ENCODE measurements around the gene NT5C1A. TPM values are rescaled to one million over a fixed set of nuclear protein-coding genes. Genes with fewer than 3 reads are reported as not detected.

The NT5C1A gene
- 1 to 10 TPM; 2.3 to 3.1 TPM for total RNA-seq

DNA sequence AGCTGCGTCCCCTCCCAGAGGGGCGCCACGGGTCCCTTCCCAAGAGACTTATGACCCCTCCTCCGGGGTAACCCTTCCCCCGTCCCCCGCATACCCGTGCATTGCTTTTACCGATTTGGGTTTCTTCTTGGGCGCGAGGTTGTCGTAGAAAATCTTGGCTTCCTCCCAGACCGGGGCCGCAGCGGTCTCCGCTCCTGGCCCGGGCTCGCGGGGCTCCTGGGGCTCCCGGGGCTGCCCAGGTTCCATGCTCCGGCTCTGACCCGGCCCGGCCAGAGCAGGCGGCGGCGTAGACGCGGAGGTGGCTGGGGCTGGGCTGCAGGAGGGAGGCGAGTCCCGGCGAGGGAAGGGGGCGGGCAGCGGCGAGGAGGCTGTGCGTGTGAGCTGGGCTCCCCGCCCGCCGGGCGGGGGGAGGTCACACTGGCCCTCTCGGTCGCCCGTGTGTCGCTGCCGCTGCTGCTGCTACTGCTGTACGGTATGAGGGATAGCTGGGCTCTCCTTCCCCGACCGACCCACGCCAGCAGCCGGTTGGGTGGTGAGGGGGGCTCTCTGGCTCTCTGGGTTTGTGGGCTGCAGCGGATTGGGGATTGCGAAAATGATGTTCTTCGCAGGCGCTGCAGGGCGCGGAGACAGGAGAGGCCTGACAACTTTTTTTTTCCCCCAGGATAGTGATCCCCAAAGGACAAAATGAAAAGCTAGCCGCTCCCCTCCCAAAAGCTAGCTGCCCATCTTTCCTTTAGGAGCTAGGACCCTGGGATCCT is at the start of gene NT5C1A:
Gene NT5C1A, minus strand, starts transcription at position 315 of the 758 bp plus-strand sequence. Its CDS starts 69 bp downstream, at position 246.
- H3K27ac ChIP-seq: no peak within 1 kb of the TSS
- 1 to 4% methylated on average over 24 to 55 of the region's 55 CpGs for whole genome bisulfite sequencing, 2 donors
- peaks cover 25% of the 10 kb centered on the region for H3K4me1 ChIP-seq

DNA sequence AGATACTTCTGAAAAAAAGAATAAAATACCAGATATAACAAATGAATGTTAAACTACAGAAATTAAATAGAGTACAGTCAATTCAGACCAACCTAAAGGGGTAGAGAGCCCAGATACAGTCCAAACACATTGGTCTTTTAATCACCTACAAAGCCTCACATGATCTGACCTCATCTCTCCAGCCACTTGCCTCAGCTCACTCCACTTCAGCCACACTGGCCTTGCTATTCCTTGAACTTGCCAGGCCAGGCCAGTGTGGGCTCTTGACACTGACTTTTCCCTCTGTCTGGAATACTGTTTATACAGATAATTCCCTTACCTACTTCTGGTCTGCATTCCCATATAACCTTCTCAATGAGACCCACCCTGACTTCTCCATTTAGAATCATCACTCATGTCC is 49.8 kb upstream of the NT5C1A start:
- DNase-seq (no peak), ATAC-seq (no peak)
- no peak overlapping the region for H3K27ac ChIP-seq
- H3K9me3 ChIP-seq: no peaks in the 10 kb centered on the region
- H3K4me3 ChIP-seq: no peak overlapping the region
- TF ChIP-seq POLR2A (IDR thresholded peaks at IDR 0.05): no peak
- TF ChIP-seq, protein P1, sequence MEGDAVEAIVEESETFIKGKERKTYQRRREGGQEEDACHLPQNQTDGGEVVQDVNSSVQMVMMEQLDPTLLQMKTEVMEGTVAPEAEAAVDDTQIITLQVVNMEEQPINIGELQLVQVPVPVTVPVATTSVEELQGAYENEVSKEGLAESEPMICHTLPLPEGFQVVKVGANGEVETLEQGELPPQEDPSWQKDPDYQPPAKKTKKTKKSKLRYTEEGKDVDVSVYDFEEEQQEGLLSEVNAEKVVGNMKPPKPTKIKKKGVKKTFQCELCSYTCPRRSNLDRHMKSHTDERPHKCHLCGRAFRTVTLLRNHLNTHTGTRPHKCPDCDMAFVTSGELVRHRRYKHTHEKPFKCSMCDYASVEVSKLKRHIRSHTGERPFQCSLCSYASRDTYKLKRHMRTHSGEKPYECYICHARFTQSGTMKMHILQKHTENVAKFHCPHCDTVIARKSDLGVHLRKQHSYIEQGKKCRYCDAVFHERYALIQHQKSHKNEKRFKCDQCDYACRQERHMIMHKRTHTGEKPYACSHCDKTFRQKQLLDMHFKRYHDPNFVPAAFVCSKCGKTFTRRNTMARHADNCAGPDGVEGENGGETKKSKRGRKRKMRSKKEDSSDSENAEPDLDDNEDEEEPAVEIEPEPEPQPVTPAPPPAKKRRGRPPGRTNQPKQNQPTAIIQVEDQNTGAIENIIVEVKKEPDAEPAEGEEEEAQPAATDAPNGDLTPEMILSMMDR (IDR thresholded peaks at IDR 0.05): no peak
- intact Hi-C loops (cut with DNase I): no loop called here
- no peaks in the 10 kb centered on the region for H3K4me1 ChIP-seq
- H3K27me3 ChIP-seq: no peaks in the 10 kb centered on the region
- H3K36me3 ChIP-seq (replicated peaks in 1 of 2; ENCODE audit: insufficient read depth in 1 of 2, low read depth in 2 of 2): no peaks in the 10 kb centered on the region

More for the DNA sequence above, at the start of gene NT5C1A:
- no peaks in the 10 kb centered on the region for H3K27me3 ChIP-seq
- intact Hi-C loops (cut with DNase I): no loop called here
- DNase-seq (peak; percentile 55 to 70 (median 61)), ATAC-seq (peak; percentile 76)
- TF ChIP-seq POLR2A (IDR thresholded peaks at IDR 0.05): peak in 2 of 3 donors; percentile 8 to 15
- TF ChIP-seq, protein P1 (IDR thresholded peaks at IDR 0.05): no peak
- H3K36me3 ChIP-seq (replicated peaks in 1 of 2; ENCODE audit: insufficient read depth in 1 of 2, low read depth in 2 of 2): no peaks in the 10 kb centered on the region
- H3K9me3 ChIP-seq: no peaks in the 10 kb centered on the region
- peak within 1 kb of the TSS; percentile 9 to 31 for H3K4me3 ChIP-seq

DNA sequence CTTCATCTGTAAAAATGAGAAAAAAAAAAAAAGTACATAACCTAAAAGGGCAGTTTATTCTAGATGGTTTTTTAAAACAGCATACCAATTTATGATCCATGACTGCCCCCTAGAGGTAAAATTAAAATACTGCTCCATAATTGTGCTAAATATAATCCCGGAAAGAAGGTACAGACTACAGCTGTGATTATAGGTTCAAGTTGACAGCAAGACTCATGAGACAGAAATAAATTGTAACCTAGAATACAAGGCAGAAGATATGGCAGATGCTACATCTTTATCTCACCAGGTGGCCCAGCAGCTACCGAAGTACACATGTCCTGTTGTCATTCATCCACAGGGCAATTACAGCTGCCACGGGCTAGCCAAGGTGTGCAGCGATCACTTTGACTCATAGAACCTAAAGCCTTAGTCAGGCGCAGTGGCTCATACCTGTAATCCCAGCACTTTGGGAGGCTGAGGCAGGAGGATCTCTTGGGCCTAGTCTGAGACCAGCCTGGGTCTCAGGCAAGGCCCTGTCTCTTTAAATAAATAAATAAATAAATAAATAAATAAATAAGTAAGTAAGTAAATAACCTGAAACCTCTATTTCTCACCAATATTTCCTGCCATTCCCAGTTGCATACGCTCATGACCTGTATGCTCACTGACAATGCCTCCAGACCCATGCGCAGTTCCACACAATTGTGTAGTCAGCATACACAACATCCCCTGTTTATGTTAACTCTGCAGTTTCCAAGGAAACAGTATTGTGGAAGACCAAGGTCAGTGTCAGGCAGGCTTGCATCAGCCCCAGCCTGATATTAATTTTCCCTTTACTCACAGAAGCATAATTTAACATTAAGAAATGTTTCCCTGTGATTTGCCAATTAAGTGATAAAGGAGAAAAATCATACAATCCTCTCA is 48.4 kb upstream of the NT5C1A start:
- intact Hi-C loops (cut with DNase I): no loop called here
- Histone ChIP-seq H3K4me3 (no peak overlapping the region), H3K27ac (peak overlapping the region in 1 of 4 donors; percentile 13), H3K9me3 (no peaks in the 10 kb centered on the region), H3K36me3 (replicated peaks in 1 of 2; ENCODE audit: insufficient read depth in 1 of 2, low read depth in 2 of 2) (no peaks in the 10 kb centered on the region), H3K27me3 (no peaks in the 10 kb centered on the region), H3K4me1 (no peaks in the 10 kb centered on the region)
- TF ChIP-seq, protein P1 (IDR thresholded peaks at IDR 0.05): peak; percentile 42 to 93 (median 91)
- TF ChIP-seq POLR2A (IDR thresholded peaks at IDR 0.05): no peak
- 30 to 38% methylated on average over 7 of the region's 7 CpGs for WGBS, 2 donors
- peak; percentile 17 to 32 (median 27) for DNase-seq
- peak; percentile 93 for ATAC-seq

DNA sequence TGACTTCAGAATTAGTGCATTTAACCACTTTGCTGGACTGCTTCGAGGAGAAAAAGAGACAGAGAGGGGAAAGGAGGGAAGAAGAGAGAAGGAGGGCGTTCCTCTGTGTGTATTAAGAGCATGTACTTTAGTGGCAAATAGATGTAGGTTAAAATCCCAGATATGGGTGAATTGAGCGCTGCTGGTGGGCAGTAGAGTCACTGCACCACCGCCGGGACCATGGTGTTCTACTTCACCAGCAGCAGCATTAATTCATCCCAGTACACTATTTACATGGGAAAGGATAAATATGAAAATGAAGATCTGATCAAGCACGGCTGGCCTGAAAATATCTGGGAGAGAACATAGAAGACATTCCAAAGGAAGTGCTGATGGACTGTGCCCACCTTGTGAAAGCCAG is 45.9 kb upstream of the NT5C1A start:
- Histone ChIP-seq H3K36me3 (replicated peaks in 1 of 2; ENCODE audit: insufficient read depth in 1 of 2, low read depth in 2 of 2) (no peaks in the 10 kb centered on the region), H3K4me1 (no peaks in the 10 kb centered on the region), H3K9me3 (no peaks in the 10 kb centered on the region), H3K27me3 (no peaks in the 10 kb centered on the region), H3K4me3 (no peak overlapping the region), H3K27ac (no peak overlapping the region)
- ATAC-seq: no peak
- 57 to 61% methylated on average over 6 of the region's 6 CpGs for WGBS, 2 donors
- TF ChIP-seq, protein P1 (IDR thresholded peaks at IDR 0.05): no peak
- no peak for TF ChIP-seq POLR2A (IDR thresholded peaks at IDR 0.05)
- no peak for DNase-seq
- intact Hi-C loops (cut with DNase I): loop anchor here (5.0 kb wide), 1 partner anchor 111 kb away; no protein-coding TSS in a partner anchor
